SK-N-SH (cell line): ENCODE results near the gene NUP42. TPM values are rescaled to one million over a fixed set of nuclear protein-coding genes. Genes with fewer than 3 reads are reported as not detected.

ENCODE experiments used
- CTCF ChIA-PET: fragments of 300-600, 350-600 bp; formaldehyde crosslinking; extraction: SDS; loops from one replicate; lab custom pipeline; 2021; lab: Yijun Ruan, JAX
- POLR2A ChIA-PET: fragments of 350-600 bp; sonication (Branson Sonifier 250); formaldehyde crosslinking; extraction: SDS; loops from one replicate; lab custom pipeline; 2020; ENCODE audit warnings: antibody characterized with exemption, inconsistent platforms; lab: Yijun Ruan, JAX
- DNase-seq: peaks from one replicate; pipeline ENCODE4 v3.0.0; 2012
- H2AFZ ChIP-seq: fragments of 200-600 bp; sonication (generic); 2 replicates; pipeline ENCODE4 v1.8.1; 2016; ENCODE audit warnings: antibody characterized with exemption, mild to moderate bottlenecking, low read depth
- H3F3A ChIP-seq: fragments of 200-600 bp; sonication (generic); replicated peaks from 2 replicates; pipeline ENCODE3; 2016; ENCODE audit warnings: antibody characterized with exemption, mild to moderate bottlenecking; ENCODE audit not compliant: insufficient read depth
- H3K27ac ChIP-seq, 2 experiments: fragments of 200-500 bp in 1 of 2; fragments of 200-600 bp in 1 of 2; sonication (Bioruptor generic) in 1 of 2; sonication (generic), shearing (Covaris generic) in 1 of 2; 2 replicates each; pipeline versions ENCODE4 v1.5.1 to v1.6.1; 2014 to 2016; ENCODE audit warnings: low read depth in 2 of 2, inconsistent platforms in 1 of 2, low read length in 1 of 2, mild to moderate bottlenecking in 1 of 2, mixed read lengths in 1 of 2
- H3K27me3 ChIP-seq: fragments of 200-600 bp; sonication (generic), shearing (Covaris generic); 2 replicates; pipeline ENCODE4 v1.6.1; 2016; ENCODE audit warnings: mixed run types; ENCODE audit not compliant: insufficient read depth
- H3K36me3 ChIP-seq, 2 experiments: fragments of 200-500 bp in 1 of 2; fragments of 200-600 bp in 1 of 2; sonication (Bioruptor generic) in 1 of 2; sonication (generic) in 1 of 2; replicated peaks in 1 of 2; 2 replicates each; pipeline versions ENCODE3 to v1.5.1; 2014 to 2016; ENCODE audit warnings: low read length in 1 of 2, mild to moderate bottlenecking in 1 of 2; ENCODE audit not compliant: insufficient read depth in 2 of 2, control insufficient read depth in 1 of 2
- H3K4me1 ChIP-seq, 2 experiments: fragments of 200-500 bp in 1 of 2; fragments of 200-600 bp in 1 of 2; sonication (Bioruptor generic) in 1 of 2; sonication (generic), shearing (Covaris generic) in 1 of 2; 2 replicates each; pipeline versions ENCODE4 v1.5.1 to v1.6.1; 2014 to 2016; ENCODE audit warnings: low read depth in 1 of 2, low read length in 1 of 2, mixed run types in 1 of 2; ENCODE audit not compliant: insufficient read depth in 2 of 2, control insufficient read depth in 1 of 2
- H3K4me2 ChIP-seq: fragments of 200-600 bp; sonication (generic), shearing (Covaris generic); 2 replicates; pipeline ENCODE4 v1.6.1; 2017; ENCODE audit warnings: mixed run types
- H3K4me3 ChIP-seq, 2 experiments: fragments of 200-500 bp in 1 of 2; fragments of 200-600 bp in 1 of 2; sonication (Bioruptor generic) in 1 of 2; sonication (generic), shearing (Covaris generic) in 1 of 2; 2 replicates each; pipeline versions ENCODE4 v1.5.1 to v1.8.1; 2014 to 2016; ENCODE audit warnings: low read depth in 2 of 2, inconsistent platforms in 1 of 2, low read length in 1 of 2, mild to moderate bottlenecking in 1 of 2, mixed read lengths in 1 of 2, moderate library complexity in 1 of 2
- H3K79me2 ChIP-seq: fragments of 200-600 bp; sonication (generic); 2 replicates; pipeline ENCODE4 v1.8.1; 2017; ENCODE audit warnings: mild to moderate bottlenecking; ENCODE audit not compliant: insufficient read depth
- H3K9ac ChIP-seq: fragments of 200-600 bp; sonication (generic); 2 replicates; pipeline ENCODE4 v1.6.1; 2017; ENCODE audit warnings: mixed run types
- H3K9me2 ChIP-seq: fragments of 200-600 bp; sonication (generic); 2 replicates; pipeline ENCODE4 v1.6.1; 2017; ENCODE audit warnings: mixed run types
- H3K9me3 ChIP-seq: fragments of 200-600 bp; sonication (generic); 2 replicates; pipeline ENCODE4 v1.6.1; 2017; ENCODE audit warnings: mixed run types, mild to moderate bottlenecking, moderate library complexity
- H4K20me1 ChIP-seq: fragments of 200-600 bp; sonication (generic); 2 replicates; pipeline ENCODE4 v1.6.1; 2017; ENCODE audit warnings: mild to moderate bottlenecking, mixed run types; ENCODE audit not compliant: insufficient read depth
- CHD2 ChIP-seq: fragments of 150-350 bp; IDR thresholded peaks from 2 replicates; pipeline ENCODE4 v1.6.1; 2018; ENCODE audit warnings: low read length; ENCODE audit not compliant: partially characterized antibody
- EP300 ChIP-seq, 2 experiments: IDR thresholded peaks; 2 replicates each; pipeline versions ENCODE4 v1.4.0 to v1.6.1; 2012; ENCODE audit warnings: borderline replicate concordance in 1 of 2, low read depth in 1 of 2, low read length in 1 of 2
- EZH2phosphoT487 ChIP-seq: fragments of 200-600 bp; sonication (generic); IDR thresholded peaks from 2 replicates; pipeline ENCODE4 v1.6.1; 2017; ENCODE audit warnings: low read depth, mixed run types, mild to moderate bottlenecking, antibody characterized with exemption, moderate library complexity, borderline replicate concordance
- FOXM1 ChIP-seq: IDR thresholded peaks from 2 replicates; pipeline ENCODE4 v1.4.0; 2012; ENCODE audit warnings: low read depth, mild to moderate bottlenecking
- GABPA ChIP-seq: IDR thresholded peaks from 2 replicates; pipeline ENCODE4 v1.4.0; 2012; ENCODE audit warnings: low read depth, mild to moderate bottlenecking
- GATA2 ChIP-seq: sonication (generic); formaldehyde crosslinking; IDR thresholded peaks from 2 replicates; pipeline ENCODE4 v1.5.0; 2020; ENCODE audit warnings: mild to moderate bottlenecking, missing genetic modification reagents
- JUND ChIP-seq: IDR thresholded peaks from 2 replicates; pipeline ENCODE4 v1.4.0; 2012
- MEF2A ChIP-seq: IDR thresholded peaks from 2 replicates; pipeline ENCODE4 v1.4.0; 2012; ENCODE audit warnings: low read depth, borderline replicate concordance
- NRF1 ChIP-seq: IDR thresholded peaks from 2 replicates; pipeline ENCODE4 v1.6.1; 2012; ENCODE audit warnings: low read depth, mild to moderate bottlenecking, low read length
- RAD21 ChIP-seq: IDR thresholded peaks from 2 replicates; pipeline ENCODE4 v1.6.1; 2012; ENCODE audit warnings: mild to moderate bottlenecking, low read length
- RCOR1 ChIP-seq: fragments of 150-350 bp; IDR thresholded peaks from 2 replicates; pipeline ENCODE4 v1.6.1; 2017; ENCODE audit warnings: antibody characterized with exemption, low read length
- RFX5 ChIP-seq: IDR thresholded peaks from 2 replicates; pipeline ENCODE4 v1.6.1; 2012; ENCODE audit warnings: mild to moderate bottlenecking, improper control_type of control experiment, low read length
- SMC3 ChIP-seq: IDR thresholded peaks from 2 replicates; pipeline ENCODE4 v1.6.1; 2012; ENCODE audit warnings: low read depth, low read length, improper control_type of control experiment
- TAF1 ChIP-seq: IDR thresholded peaks from 2 replicates; pipeline ENCODE4 v1.6.1; 2012; ENCODE audit warnings: low read depth, mild to moderate bottlenecking, low read length, moderate library complexity, borderline replicate concordance
- TCF12 ChIP-seq: IDR thresholded peaks from 2 replicates; pipeline ENCODE4 v1.4.0; 2012
- WGBS: methylation state at CpG from one replicate; pipeline ENCODE4 v1.1.6; 2017; ENCODE audit warnings: low lambda C conversion rate; 5-methylcytosine and 5-hydroxymethylcytosine counted together
- polyA plus RNA-seq, 3 experiments: library from polyadenylated mRNA; depleted of rRNA; stranded (reverse); fragments of >200 nt; gene quantifications; 2 replicates each; pipeline ENCODE4 v1.2.3, GENCODE V29; 2012
- TF ChIP-seq, protein P1 (sequence below): IDR thresholded peaks from 2 replicates; pipeline ENCODE4 v1.6.1; 2012; ENCODE audit warnings: mild to moderate bottlenecking, low read depth, low read length, moderate library complexity
- TF ChIP-seq, protein P2 (sequence below): fragments of 150-350 bp; IDR thresholded peaks from 2 replicates; pipeline ENCODE4 v1.6.1; 2017; ENCODE audit warnings: antibody characterized with exemption, low read length, low read depth, borderline replicate concordance
- TF ChIP-seq, protein P3 (sequence below): IDR thresholded peaks from 2 replicates; pipeline ENCODE4 v1.4.0; 2012; ENCODE audit warnings: low read depth, borderline replicate concordance
- TF ChIP-seq, protein P4 (sequence below): IDR thresholded peaks from 2 replicates; pipeline ENCODE4 v1.4.0; 2012; ENCODE audit warnings: low read depth, borderline replicate concordance
- TF ChIP-seq, protein P5 (sequence below): IDR thresholded peaks from 2 replicates; pipeline ENCODE4 v1.4.0; 2012; ENCODE audit warnings: low read depth

NUP42 gene
- polyA plus RNA-seq, 1 of the 3 experiments (the other 2 are of a cell fraction), result 22.7 TPM

GRCh38 chr7:23239698-23240097 is 57.9 kb downstream of the NUP42 start:
- no peak overlapping the region for H3K4me2 ChIP-seq
- no peaks in the 10 kb centered on the region; a peak in 1 of 4 replicates for H3K4me1 ChIP-seq
- H3K27ac ChIP-seq, result no peak overlapping the region
- no peak overlapping the region for H3K9ac ChIP-seq
- no peak for DNase-seq
- no peaks in the 10 kb centered on the region for H3K9me2 ChIP-seq
- H3K79me2 ChIP-seq, result no peaks in the 10 kb centered on the region
- WGBS, result 81% methylated on average over 5 of the region's 5 CpGs
- no peak overlapping the region for H2AFZ ChIP-seq
- no peak overlapping the region for H3K4me3 ChIP-seq
- CTCF ChIA-PET, result interaction anchor here (0.9 to 1.9 kb wide), 5 partner anchors 14 to 28 kb away, joined by 3 to 8 read pairs (median 3); no protein-coding TSS in a partner anchor
- H3K9me3 ChIP-seq, result no peaks in the 10 kb centered on the region
- POLR2A ChIA-PET, result no interaction called here
- no peak for TF ChIP-seq TAF1
- no peak for TF ChIP-seq JUND
- no peak for TF ChIP-seq MEF2A
- TF ChIP-seq NRF1, result no peak
- TF ChIP-seq CHD2, result no peak
- no peak for TF ChIP-seq GATA2
- TF ChIP-seq GABPA, result no peak
- H3K27me3 ChIP-seq, result no peaks in the 10 kb centered on the region
- H4K20me1 ChIP-seq, result no peaks in the 10 kb centered on the region
- H3K36me3 ChIP-seq, result no peaks in the 10 kb centered on the region
- H3F3A ChIP-seq, result peaks cover 4% of the 10 kb centered on the region

DNA sequence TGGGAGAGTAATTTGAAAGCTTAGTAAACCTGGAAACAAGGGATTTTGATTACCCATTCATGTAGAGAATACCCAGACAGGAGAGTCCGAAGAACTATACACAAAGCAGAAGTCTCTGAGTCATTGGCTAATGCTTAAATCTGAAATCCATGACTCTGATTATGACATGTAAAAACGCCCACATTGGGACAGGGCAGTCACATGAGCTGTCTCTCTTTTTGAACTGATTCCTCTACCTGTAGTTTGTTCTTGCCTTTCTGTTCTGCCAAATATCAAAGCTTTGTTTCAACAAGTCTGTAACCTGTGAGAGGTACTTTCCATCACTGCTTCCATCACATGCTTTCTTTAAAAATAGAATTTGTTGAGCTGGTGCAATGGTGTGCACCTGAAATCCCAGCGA is 60.5 kb downstream of the NUP42 start:
- Histone ChIP-seq H3K27me3 (no peaks in the 10 kb centered on the region), H3K9me2 (no peaks in the 10 kb centered on the region), H3K79me2 (no peaks in the 10 kb centered on the region), H4K20me1 (no peaks in the 10 kb centered on the region), H3F3A (peaks cover 11% of the 10 kb centered on the region), H3K27ac (no peak overlapping the region), H3K9me3 (no peaks in the 10 kb centered on the region), H3K36me3 (no peaks in the 10 kb centered on the region), H3K4me3 (no peak overlapping the region), H3K4me1 (peaks cover 6 to 7% of the 10 kb centered on the region in 2 experiments; a peak in 3 of 4 replicates), H2AFZ (no peak overlapping the region), H3K4me2 (no peak overlapping the region), H3K9ac (no peak overlapping the region)
- POLR2A ChIA-PET, result interaction anchor here (0.6 kb wide), 2 partner anchors 42 to 60 kb away, joined by 3 to 4 read pairs; no protein-coding TSS in a partner anchor
- 40% methylated on average over 3 of the region's 3 CpGs for WGBS
- DNase-seq, result no peak
- CTCF ChIA-PET, result interaction anchor here (0.6 to 1.8 kb wide), 5 partner anchors 15 to 1653 kb away, joined by 3 to 11 read pairs (median 4); no protein-coding TSS in a partner anchor
- TF ChIP-seq EZH2phosphoT487, result no peak
- TF ChIP-seq TCF12, result no peak
- TF ChIP-seq, protein P1, sequence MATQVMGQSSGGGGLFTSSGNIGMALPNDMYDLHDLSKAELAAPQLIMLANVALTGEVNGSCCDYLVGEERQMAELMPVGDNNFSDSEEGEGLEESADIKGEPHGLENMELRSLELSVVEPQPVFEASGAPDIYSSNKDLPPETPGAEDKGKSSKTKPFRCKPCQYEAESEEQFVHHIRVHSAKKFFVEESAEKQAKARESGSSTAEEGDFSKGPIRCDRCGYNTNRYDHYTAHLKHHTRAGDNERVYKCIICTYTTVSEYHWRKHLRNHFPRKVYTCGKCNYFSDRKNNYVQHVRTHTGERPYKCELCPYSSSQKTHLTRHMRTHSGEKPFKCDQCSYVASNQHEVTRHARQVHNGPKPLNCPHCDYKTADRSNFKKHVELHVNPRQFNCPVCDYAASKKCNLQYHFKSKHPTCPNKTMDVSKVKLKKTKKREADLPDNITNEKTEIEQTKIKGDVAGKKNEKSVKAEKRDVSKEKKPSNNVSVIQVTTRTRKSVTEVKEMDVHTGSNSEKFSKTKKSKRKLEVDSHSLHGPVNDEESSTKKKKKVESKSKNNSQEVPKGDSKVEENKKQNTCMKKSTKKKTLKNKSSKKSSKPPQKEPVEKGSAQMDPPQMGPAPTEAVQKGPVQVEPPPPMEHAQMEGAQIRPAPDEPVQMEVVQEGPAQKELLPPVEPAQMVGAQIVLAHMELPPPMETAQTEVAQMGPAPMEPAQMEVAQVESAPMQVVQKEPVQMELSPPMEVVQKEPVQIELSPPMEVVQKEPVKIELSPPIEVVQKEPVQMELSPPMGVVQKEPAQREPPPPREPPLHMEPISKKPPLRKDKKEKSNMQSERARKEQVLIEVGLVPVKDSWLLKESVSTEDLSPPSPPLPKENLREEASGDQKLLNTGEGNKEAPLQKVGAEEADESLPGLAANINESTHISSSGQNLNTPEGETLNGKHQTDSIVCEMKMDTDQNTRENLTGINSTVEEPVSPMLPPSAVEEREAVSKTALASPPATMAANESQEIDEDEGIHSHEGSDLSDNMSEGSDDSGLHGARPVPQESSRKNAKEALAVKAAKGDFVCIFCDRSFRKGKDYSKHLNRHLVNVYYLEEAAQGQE, result no peak
- TF ChIP-seq, protein P2, sequence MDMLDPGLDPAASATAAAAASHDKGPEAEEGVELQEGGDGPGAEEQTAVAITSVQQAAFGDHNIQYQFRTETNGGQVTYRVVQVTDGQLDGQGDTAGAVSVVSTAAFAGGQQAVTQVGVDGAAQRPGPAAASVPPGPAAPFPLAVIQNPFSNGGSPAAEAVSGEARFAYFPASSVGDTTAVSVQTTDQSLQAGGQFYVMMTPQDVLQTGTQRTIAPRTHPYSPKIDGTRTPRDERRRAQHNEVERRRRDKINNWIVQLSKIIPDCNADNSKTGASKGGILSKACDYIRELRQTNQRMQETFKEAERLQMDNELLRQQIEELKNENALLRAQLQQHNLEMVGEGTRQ, result no peak
- TF ChIP-seq, protein P3, sequence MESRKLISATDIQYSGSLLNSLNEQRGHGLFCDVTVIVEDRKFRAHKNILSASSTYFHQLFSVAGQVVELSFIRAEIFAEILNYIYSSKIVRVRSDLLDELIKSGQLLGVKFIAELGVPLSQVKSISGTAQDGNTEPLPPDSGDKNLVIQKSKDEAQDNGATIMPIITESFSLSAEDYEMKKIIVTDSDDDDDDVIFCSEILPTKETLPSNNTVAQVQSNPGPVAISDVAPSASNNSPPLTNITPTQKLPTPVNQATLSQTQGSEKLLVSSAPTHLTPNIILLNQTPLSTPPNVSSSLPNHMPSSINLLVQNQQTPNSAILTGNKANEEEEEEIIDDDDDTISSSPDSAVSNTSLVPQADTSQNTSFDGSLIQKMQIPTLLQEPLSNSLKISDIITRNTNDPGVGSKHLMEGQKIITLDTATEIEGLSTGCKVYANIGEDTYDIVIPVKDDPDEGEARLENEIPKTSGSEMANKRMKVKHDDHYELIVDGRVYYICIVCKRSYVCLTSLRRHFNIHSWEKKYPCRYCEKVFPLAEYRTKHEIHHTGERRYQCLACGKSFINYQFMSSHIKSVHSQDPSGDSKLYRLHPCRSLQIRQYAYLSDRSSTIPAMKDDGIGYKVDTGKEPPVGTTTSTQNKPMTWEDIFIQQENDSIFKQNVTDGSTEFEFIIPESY, result no peak
- no peak for TF ChIP-seq MEF2A
- TF ChIP-seq, protein P4, sequence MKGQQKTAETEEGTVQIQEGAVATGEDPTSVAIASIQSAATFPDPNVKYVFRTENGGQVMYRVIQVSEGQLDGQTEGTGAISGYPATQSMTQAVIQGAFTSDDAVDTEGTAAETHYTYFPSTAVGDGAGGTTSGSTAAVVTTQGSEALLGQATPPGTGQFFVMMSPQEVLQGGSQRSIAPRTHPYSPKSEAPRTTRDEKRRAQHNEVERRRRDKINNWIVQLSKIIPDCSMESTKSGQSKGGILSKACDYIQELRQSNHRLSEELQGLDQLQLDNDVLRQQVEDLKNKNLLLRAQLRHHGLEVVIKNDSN, result no peak
- no peak for TF ChIP-seq GABPA
- TF ChIP-seq EP300 (IDR thresholded peaks at IDR 0.05; ENCODE audit: borderline replicate concordance in 1 of 2, low read depth in 1 of 2, low read length in 1 of 2), result no peak
- no peak for TF ChIP-seq NRF1
- TF ChIP-seq RCOR1, result no peak
- no peak for TF ChIP-seq FOXM1
- no peak for TF ChIP-seq SMC3
- TF ChIP-seq RFX5, result no peak
- TF ChIP-seq, protein P5, sequence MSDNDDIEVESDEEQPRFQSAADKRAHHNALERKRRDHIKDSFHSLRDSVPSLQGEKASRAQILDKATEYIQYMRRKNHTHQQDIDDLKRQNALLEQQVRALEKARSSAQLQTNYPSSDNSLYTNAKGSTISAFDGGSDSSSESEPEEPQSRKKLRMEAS, result no peak
- no peak for TF ChIP-seq RAD21
- no peak for TF ChIP-seq TAF1
